WTC11 (cell line): ENCODE data around the gene B3GNT8. TPM values are rescaled to one million over a fixed set of nuclear protein-coding genes. Genes with fewer than 3 reads are reported as not detected.

Experiments used
- ATAC-seq: fragments of 200-7000 bp; cut with Tn5 transposase; 2 replicates; pipeline ENCODE4 v1.10.0; 2021; ENCODE audit warnings: mild to moderate bottlenecking, moderate library complexity
- CTCF ChIA-PET: fragments of 300-600 bp; sonication (Branson Sonifier 250); formaldehyde crosslinking; loops from one replicate; lab custom pipeline; 2021; ENCODE audit warnings: antibody characterized with exemption; lab: Charles Lee
- POLR2A ChIA-PET: fragments of 350-600 bp; sonication (Branson Sonifier 250); formaldehyde crosslinking; loops from one replicate; lab custom pipeline; 2021; ENCODE audit warnings: antibody characterized with exemption; lab: Charles Lee
- DNase-seq: peaks from one replicate; pipeline ENCODE4 v3.0.0; 2021; ENCODE audit warnings: low spot score
- H3K27ac Mint-ChIP-seq: 2 replicates; pipeline ENCODE4 v1.8.0; 2021; ENCODE audit warnings: mixed read lengths
- H3K27me3 Mint-ChIP-seq: 2 replicates; pipeline ENCODE4 v1.8.0; 2021; ENCODE audit warnings: low read depth, mild to moderate bottlenecking, moderate library complexity, mixed read lengths
- H3K36me3 Mint-ChIP-seq: 2 replicates; pipeline ENCODE4 v1.8.0; 2021; ENCODE audit warnings: mixed read lengths
- H3K4me1 Mint-ChIP-seq: 2 replicates; pipeline ENCODE4 v1.8.0; 2022; ENCODE audit warnings: mixed read lengths
- H3K4me3 Mint-ChIP-seq: 2 replicates; pipeline ENCODE4 v1.8.0; 2021; ENCODE audit warnings: mild to moderate bottlenecking, moderate library complexity, mixed read lengths
- H3K9me3 Mint-ChIP-seq: 2 replicates; pipeline ENCODE4 v1.8.0; 2021; ENCODE audit warnings: mixed read lengths
- CREB1 ChIP-seq: sonication (generic); formaldehyde crosslinking; IDR thresholded peaks from 2 replicates; pipeline ENCODE4 v1.8.0; 2023; ENCODE audit warnings: mild to moderate bottlenecking, missing genetic modification reagents
- ELF4 ChIP-seq: sonication (generic); formaldehyde crosslinking; IDR thresholded peaks from 2 replicates; pipeline ENCODE4 v1.8.1; 2022; ENCODE audit warnings: low read depth, mild to moderate bottlenecking, moderate library complexity, missing genetic modification reagents
- EMX1 ChIP-seq: fragments of 250-450 bp; sonication (Bioruptor Pico); IDR thresholded peaks from 2 replicates; pipeline ENCODE4 v1.8.0; 2021; ENCODE audit warnings: mild to moderate bottlenecking
- GRHL2 ChIP-seq: fragments of 250-450 bp; sonication (Bioruptor Pico); IDR thresholded peaks from 2 replicates; pipeline ENCODE4 v1.8.0; 2022; ENCODE audit warnings: mild to moderate bottlenecking, moderate library complexity; ENCODE audit not compliant: insufficient replicate concordance, severe bottlenecking
- GTF2I ChIP-seq: fragments of 250-450 bp; sonication (Bioruptor Pico); conservative IDR thresholded peaks from 2 replicates; pipeline ENCODE4 v1.4.0; 2021; ENCODE audit warnings: mild to moderate bottlenecking
- JAZF1 ChIP-seq: fragments of 250-450 bp; sonication (Bioruptor Pico); IDR thresholded peaks from 2 replicates; pipeline ENCODE4 v1.9.0; 2021; ENCODE audit warnings: moderate library complexity, mild to moderate bottlenecking, inconsistent platforms
- JUN ChIP-seq: sonication (generic); formaldehyde crosslinking; IDR thresholded peaks from 2 replicates; pipeline ENCODE4 v1.8.0; 2023; ENCODE audit warnings: mild to moderate bottlenecking, missing genetic modification reagents
- KAT7 ChIP-seq: sonication (generic); formaldehyde crosslinking; IDR thresholded peaks from 2 replicates; pipeline ENCODE4 v1.8.1; 2023; ENCODE audit warnings: missing genetic modification reagents, mild to moderate bottlenecking, borderline replicate concordance
- MXD4 ChIP-seq: fragments of 250-450 bp; sonication (Bioruptor Pico); IDR thresholded peaks from 2 replicates; pipeline ENCODE4 v1.8.0; 2021; ENCODE audit warnings: mild to moderate bottlenecking, moderate library complexity, borderline replicate concordance
- NR3C1 ChIP-seq: sonication (generic); formaldehyde crosslinking; conservative IDR thresholded peaks from 2 replicates; pipeline ENCODE4 v1.8.1; 2023; ENCODE audit warnings: low read depth, mild to moderate bottlenecking, missing genetic modification reagents
- PRRX2 ChIP-seq: fragments of 250-450 bp; sonication (Bioruptor Pico); IDR thresholded peaks from 2 replicates; pipeline ENCODE4 v1.8.0; 2021; ENCODE audit warnings: mild to moderate bottlenecking
- SOX15 ChIP-seq: fragments of 250-450 bp; sonication (Bioruptor Pico); IDR thresholded peaks from 2 replicates; pipeline ENCODE4 v1.9.0; 2021; ENCODE audit warnings: mild to moderate bottlenecking
- TEAD4 ChIP-seq: sonication (generic); formaldehyde crosslinking; IDR thresholded peaks from 2 replicates; pipeline ENCODE4 v1.8.0; 2022; ENCODE audit warnings: mild to moderate bottlenecking, missing genetic modification reagents
- ZNF138 ChIP-seq: sonication (generic); formaldehyde crosslinking; conservative IDR thresholded peaks from 2 replicates; pipeline ENCODE4 v1.8.1; 2022; ENCODE audit warnings: mild to moderate bottlenecking, moderate library complexity, missing genetic modification reagents
- ZNF219 ChIP-seq: sonication (generic); formaldehyde crosslinking; IDR thresholded peaks from 2 replicates; pipeline ENCODE4 v1.8.0; 2023; ENCODE audit warnings: missing genetic modification reagents, mild to moderate bottlenecking, borderline replicate concordance
- ZNF232 ChIP-seq: sonication (generic); formaldehyde crosslinking; IDR thresholded peaks from 2 replicates; pipeline ENCODE4 v1.8.0; 2022; ENCODE audit warnings: mild to moderate bottlenecking, missing genetic modification reagents
- ZNF396 ChIP-seq: fragments of 250-450 bp; sonication (Bioruptor Pico); IDR thresholded peaks from 2 replicates; pipeline ENCODE4 v1.8.0; 2021; ENCODE audit warnings: mild to moderate bottlenecking, moderate library complexity, borderline replicate concordance
- total RNA-seq: library from RNA; stranded (reverse); gene quantifications from 3 replicates; pipeline ENCODE4 v1.2.3, GENCODE V29; 2021
- TF ChIP-seq, protein P1 (sequence below): sonication (generic); formaldehyde crosslinking; IDR thresholded peaks from 2 replicates; pipeline ENCODE4 v1.8.0; 2022; ENCODE audit warnings: mild to moderate bottlenecking, missing genetic modification reagents
- TF ChIP-seq, protein P2 (sequence below): sonication (generic); formaldehyde crosslinking; IDR thresholded peaks from 2 replicates; pipeline ENCODE4 v1.8.0; 2022; ENCODE audit warnings: mild to moderate bottlenecking, missing genetic modification reagents
- TF ChIP-seq, protein P3 (sequence below): fragments of 250-450 bp; sonication (Bioruptor Pico); IDR thresholded peaks from 2 replicates; pipeline ENCODE4 v1.8.0; 2021; ENCODE audit warnings: mild to moderate bottlenecking
- TF ChIP-seq, protein P4 (sequence below): sonication (generic); formaldehyde crosslinking; IDR thresholded peaks from 2 replicates; pipeline ENCODE4 v1.8.0; 2022; ENCODE audit warnings: mild to moderate bottlenecking, missing genetic modification reagents
- TF ChIP-seq, protein P5 (sequence below): sonication (generic); formaldehyde crosslinking; IDR thresholded peaks from 2 replicates; pipeline ENCODE4 v1.8.1; 2023; ENCODE audit warnings: mild to moderate bottlenecking, missing genetic modification reagents, moderate library complexity

Gene B3GNT8
- total RNA-seq, 1 experiment from 2014 or later: 2.3 TPM

DNA sequence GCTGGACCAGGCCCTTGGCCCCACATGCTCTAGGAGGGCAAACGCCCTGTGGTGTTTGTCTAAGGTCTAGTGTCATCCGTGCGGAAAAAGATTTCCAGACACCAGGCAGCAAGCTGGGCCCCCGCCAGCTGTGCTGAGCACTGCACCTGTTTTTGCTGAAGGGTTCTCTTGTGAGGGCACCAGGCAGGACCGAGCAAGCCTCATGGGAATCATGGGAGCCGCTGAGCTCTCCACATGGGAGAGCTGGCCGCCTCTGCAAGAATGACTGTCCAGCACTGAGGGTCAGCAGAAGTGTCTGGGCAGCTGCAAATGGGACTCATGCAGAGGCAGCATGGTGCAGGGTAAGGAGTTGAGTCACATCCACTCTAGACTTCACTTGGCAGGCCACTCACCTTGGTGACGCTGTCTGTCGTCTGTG, 12.0 kb downstream of the B3GNT8 start:
- Mint-ChIP-seq H3K27me3 (no peaks in the 10 kb centered on the region; the same call in 1 of the 2 replicates), H3K4me1 (no peaks in the 10 kb centered on the region), H3K4me3 (no peak overlapping the region), H3K9me3 (no peaks in the 10 kb centered on the region), H3K27ac (no peak overlapping the region), H3K36me3 (peaks cover 6% of the 10 kb centered on the region)
- TF ChIP-seq GTF2I (CRISPR knock-in tag) (no peak), KAT7 (CRISPR knock-in tag) (no peak), JUN (CRISPR knock-in tag) (no peak), SOX15 (CRISPR knock-in tag) (no peak), ZNF232 (CRISPR knock-in tag) (no peak)
- TF ChIP-seq, protein P1, sequence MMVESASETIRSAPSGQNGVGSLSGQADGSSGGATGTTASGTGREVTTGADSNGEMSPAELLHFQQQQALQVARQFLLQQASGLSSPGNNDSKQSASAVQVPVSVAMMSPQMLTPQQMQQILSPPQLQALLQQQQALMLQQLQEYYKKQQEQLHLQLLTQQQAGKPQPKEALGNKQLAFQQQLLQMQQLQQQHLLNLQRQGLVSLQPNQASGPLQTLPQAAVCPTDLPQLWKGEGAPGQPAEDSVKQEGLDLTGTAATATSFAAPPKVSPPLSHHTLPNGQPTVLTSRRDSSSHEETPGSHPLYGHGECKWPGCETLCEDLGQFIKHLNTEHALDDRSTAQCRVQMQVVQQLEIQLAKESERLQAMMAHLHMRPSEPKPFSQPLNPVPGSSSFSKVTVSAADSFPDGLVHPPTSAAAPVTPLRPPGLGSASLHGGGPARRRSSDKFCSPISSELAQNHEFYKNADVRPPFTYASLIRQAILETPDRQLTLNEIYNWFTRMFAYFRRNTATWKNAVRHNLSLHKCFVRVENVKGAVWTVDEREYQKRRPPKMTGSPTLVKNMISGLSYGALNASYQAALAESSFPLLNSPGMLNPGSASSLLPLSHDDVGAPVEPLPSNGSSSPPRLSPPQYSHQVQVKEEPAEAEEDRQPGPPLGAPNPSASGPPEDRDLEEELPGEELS (CRISPR knock-in tag): no peak
- TF ChIP-seq, protein P2, sequence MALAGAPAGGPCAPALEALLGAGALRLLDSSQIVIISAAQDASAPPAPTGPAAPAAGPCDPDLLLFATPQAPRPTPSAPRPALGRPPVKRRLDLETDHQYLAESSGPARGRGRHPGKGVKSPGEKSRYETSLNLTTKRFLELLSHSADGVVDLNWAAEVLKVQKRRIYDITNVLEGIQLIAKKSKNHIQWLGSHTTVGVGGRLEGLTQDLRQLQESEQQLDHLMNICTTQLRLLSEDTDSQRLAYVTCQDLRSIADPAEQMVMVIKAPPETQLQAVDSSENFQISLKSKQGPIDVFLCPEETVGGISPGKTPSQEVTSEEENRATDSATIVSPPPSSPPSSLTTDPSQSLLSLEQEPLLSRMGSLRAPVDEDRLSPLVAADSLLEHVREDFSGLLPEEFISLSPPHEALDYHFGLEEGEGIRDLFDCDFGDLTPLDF: no peak
- ChIA-PET CTCF (no interaction called here), POLR2A (no interaction called here)
- DNase-seq: no peak
- no peak for ATAC-seq

DNA sequence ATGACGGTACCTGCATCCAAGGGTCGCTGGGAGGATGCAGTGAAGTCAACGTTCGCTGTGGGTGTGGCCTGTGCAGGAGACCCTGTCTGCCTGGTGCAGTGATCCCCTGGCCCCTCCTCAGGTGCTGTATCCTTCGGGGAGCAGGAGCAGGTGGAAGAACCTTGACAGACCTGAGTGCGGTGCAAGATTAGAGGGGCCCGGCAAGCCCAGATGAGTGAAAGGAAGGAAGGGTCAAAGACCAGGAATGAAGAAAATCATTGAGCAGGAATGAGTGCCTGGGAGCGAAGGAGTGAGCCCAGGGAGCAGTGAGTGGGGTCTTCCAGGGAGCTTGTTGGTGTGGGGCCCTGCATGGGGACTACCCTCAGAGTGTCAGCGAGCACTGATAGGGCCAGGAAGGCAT, 12.7 kb downstream of the B3GNT8 start:
- CTCF ChIA-PET: no interaction called here
- H3K27ac Mint-ChIP-seq: no peak overlapping the region
- TF ChIP-seq, protein P3, sequence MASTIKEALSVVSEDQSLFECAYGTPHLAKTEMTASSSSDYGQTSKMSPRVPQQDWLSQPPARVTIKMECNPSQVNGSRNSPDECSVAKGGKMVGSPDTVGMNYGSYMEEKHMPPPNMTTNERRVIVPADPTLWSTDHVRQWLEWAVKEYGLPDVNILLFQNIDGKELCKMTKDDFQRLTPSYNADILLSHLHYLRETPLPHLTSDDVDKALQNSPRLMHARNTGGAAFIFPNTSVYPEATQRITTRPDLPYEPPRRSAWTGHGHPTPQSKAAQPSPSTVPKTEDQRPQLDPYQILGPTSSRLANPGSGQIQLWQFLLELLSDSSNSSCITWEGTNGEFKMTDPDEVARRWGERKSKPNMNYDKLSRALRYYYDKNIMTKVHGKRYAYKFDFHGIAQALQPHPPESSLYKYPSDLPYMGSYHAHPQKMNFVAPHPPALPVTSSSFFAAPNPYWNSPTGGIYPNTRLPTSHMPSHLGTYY (CRISPR knock-in tag): no peak
- TF ChIP-seq ZNF232 (CRISPR knock-in tag) (no peak), MXD4 (CRISPR knock-in tag) (no peak)
- TF ChIP-seq, protein P1 (CRISPR knock-in tag): no peak
- TF ChIP-seq, protein P2: no peak
- ATAC-seq (no peak), DNase-seq (no peak)
- POLR2A ChIA-PET: no interaction called here
- H3K4me1 Mint-ChIP-seq: no peaks in the 10 kb centered on the region
- H3K9me3 Mint-ChIP-seq: no peaks in the 10 kb centered on the region
- H3K27me3 Mint-ChIP-seq: no peaks in the 10 kb centered on the region; the same call in 1 of the 2 replicates
- peaks cover 6% of the 10 kb centered on the region for H3K36me3 Mint-ChIP-seq
- H3K4me3 Mint-ChIP-seq: no peak overlapping the region

DNA sequence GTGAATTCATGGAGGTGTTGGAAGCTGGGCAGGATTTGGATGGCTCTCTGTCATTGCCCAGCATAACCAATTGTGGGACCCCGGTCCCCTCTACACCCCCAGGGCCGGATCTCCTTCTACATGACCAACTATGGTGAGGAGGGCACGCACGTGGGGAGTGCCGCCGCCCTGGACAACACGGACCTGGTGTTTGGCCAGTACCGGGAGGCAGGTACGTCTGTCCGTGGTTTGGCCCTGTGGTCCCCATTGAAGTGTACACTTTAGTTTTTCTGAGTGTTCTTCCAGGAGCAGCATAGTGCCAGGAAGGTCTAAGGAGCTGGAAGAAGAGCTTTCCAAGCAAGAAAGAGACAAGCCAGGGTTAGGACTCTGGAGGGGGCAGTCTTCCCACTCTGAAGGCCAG, 13.2 kb downstream of the B3GNT8 start:
- ChIA-PET POLR2A (no interaction called here), CTCF (no interaction called here)
- no peak overlapping the region for H3K4me3 Mint-ChIP-seq
- no peaks in the 10 kb centered on the region; the same call in 1 of the 2 replicates for H3K27me3 Mint-ChIP-seq
- ATAC-seq (no peak), DNase-seq (no peak)
- H3K4me1 Mint-ChIP-seq: 0 out of 2 replicates have a peak, but pooled peaks cover 3% of the 10 kb centered on the region
- H3K9me3 Mint-ChIP-seq: no peaks in the 10 kb centered on the region
- no peak overlapping the region for H3K27ac Mint-ChIP-seq
- peaks cover under 1% of the 10 kb centered on the region for H3K36me3 Mint-ChIP-seq
- TF ChIP-seq PRRX2 (CRISPR knock-in tag): no peak
- no peak for TF ChIP-seq ZNF138 (CRISPR knock-in tag)
- no peak for TF ChIP-seq CREB1
- TF ChIP-seq NR3C1 (CRISPR knock-in tag): no peak
- no peak for TF ChIP-seq JUN (CRISPR knock-in tag)
- TF ChIP-seq GTF2I (CRISPR knock-in tag): no peak
- TF ChIP-seq ELF4 (CRISPR knock-in tag): no peak
- TF ChIP-seq, protein P2: no peak
- TF ChIP-seq ZNF219: no peak
- TF ChIP-seq TEAD4 (CRISPR knock-in tag): no peak
- no peak for TF ChIP-seq EMX1 (CRISPR knock-in tag)
- TF ChIP-seq, protein P4, sequence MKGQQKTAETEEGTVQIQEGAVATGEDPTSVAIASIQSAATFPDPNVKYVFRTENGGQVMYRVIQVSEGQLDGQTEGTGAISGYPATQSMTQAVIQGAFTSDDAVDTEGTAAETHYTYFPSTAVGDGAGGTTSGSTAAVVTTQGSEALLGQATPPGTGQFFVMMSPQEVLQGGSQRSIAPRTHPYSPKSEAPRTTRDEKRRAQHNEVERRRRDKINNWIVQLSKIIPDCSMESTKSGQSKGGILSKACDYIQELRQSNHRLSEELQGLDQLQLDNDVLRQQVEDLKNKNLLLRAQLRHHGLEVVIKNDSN (CRISPR knock-in tag): no peak
- TF ChIP-seq GRHL2 (CRISPR knock-in tag): no peak
- no peak for TF ChIP-seq ZNF396 (CRISPR knock-in tag)
- TF ChIP-seq, protein P5, sequence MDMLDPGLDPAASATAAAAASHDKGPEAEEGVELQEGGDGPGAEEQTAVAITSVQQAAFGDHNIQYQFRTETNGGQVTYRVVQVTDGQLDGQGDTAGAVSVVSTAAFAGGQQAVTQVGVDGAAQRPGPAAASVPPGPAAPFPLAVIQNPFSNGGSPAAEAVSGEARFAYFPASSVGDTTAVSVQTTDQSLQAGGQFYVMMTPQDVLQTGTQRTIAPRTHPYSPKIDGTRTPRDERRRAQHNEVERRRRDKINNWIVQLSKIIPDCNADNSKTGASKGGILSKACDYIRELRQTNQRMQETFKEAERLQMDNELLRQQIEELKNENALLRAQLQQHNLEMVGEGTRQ (CRISPR knock-in tag): no peak
- TF ChIP-seq JAZF1 (CRISPR knock-in tag): no peak
